ENCODE measurements around the gene TACO1.

The TACO1 gene

GRCh38 chr17:63647936-63648335, 47.2 kb downstream of the TACO1 start:
- peaks cover 36% of the 10 kb centered on the region for H3K4me1 ChIP-seq (ENCODE audit: low read depth, poor library complexity, severe bottlenecking)
- no peaks in the 10 kb centered on the region for H3K79me2 ChIP-seq (ENCODE audit: insufficient read depth, low read depth)
- H3K27ac ChIP-seq = no peak overlapping the region
- H2AFZ ChIP-seq (ENCODE audit: low read depth) = no peak overlapping the region
- no peak overlapping the region for H3K9ac ChIP-seq
- no peaks in the 10 kb centered on the region for H3K36me3 ChIP-seq (ENCODE audit: insufficient read depth)
- peak overlapping the region; percentile 70; the same call in 1 of the 2 replicates for H3K4me2 ChIP-seq
- TF ChIP-seq, protein P1, sequence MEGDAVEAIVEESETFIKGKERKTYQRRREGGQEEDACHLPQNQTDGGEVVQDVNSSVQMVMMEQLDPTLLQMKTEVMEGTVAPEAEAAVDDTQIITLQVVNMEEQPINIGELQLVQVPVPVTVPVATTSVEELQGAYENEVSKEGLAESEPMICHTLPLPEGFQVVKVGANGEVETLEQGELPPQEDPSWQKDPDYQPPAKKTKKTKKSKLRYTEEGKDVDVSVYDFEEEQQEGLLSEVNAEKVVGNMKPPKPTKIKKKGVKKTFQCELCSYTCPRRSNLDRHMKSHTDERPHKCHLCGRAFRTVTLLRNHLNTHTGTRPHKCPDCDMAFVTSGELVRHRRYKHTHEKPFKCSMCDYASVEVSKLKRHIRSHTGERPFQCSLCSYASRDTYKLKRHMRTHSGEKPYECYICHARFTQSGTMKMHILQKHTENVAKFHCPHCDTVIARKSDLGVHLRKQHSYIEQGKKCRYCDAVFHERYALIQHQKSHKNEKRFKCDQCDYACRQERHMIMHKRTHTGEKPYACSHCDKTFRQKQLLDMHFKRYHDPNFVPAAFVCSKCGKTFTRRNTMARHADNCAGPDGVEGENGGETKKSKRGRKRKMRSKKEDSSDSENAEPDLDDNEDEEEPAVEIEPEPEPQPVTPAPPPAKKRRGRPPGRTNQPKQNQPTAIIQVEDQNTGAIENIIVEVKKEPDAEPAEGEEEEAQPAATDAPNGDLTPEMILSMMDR (conservative IDR thresholded peaks at IDR 0.05; ENCODE audit: low read depth, low read length) = no peak
- H3K27me3 ChIP-seq (ENCODE audit: insufficient read depth, low read depth) = no peaks in the 10 kb centered on the region
- H4K20me1 ChIP-seq (ENCODE audit: insufficient read depth) = no peaks in the 10 kb centered on the region
- H3K4me3 ChIP-seq (IDR thresholded peaks at IDR 0.05; ENCODE audit: insufficient read depth, low read depth, low read length) = no peak overlapping the region

DNA sequence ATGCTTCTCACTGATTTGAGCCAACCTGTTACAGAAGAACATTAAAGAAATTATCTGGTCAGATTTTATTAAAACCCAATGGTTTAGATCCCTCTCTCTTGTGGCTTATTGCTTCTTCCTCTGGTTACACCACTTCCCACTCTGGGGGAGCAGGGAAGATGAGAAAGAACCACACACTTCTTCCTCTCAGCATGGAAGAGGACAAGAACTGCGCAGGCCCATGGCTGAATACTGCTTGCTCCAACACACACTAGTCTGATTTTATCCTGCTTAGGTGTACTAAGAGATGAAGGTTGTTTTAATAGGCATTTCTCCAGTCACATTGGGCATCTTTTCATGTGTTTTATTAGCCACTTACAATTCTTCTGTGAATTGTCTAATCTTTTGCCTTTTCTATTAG, 49.1 kb downstream of the TACO1 start:
- Histone ChIP-seq H3K36me3 (ENCODE audit: insufficient read depth) (no peaks in the 10 kb centered on the region), H3K27me3 (ENCODE audit: insufficient read depth, low read depth) (no peaks in the 10 kb centered on the region), H3K27ac (no peak overlapping the region), H2AFZ (ENCODE audit: low read depth) (no peak overlapping the region), H3K4me2 (no peak overlapping the region), H3K4me3 (IDR thresholded peaks at IDR 0.05; ENCODE audit: insufficient read depth, low read depth, low read length) (no peak overlapping the region), H4K20me1 (ENCODE audit: insufficient read depth) (no peaks in the 10 kb centered on the region), H3K4me1 (ENCODE audit: low read depth, poor library complexity, severe bottlenecking) (peaks cover 34% of the 10 kb centered on the region), H3K79me2 (ENCODE audit: insufficient read depth, low read depth) (no peaks in the 10 kb centered on the region), H3K9ac (no peak overlapping the region)
- TF ChIP-seq, protein P1 (conservative IDR thresholded peaks at IDR 0.05; ENCODE audit: low read depth, low read length) = no peak

- Histone ChIP-seq H3K4me2 (no peak overlapping the region), H3K79me2 (ENCODE audit: insufficient read depth, low read depth) (no peaks in the 10 kb centered on the region), H4K20me1 (ENCODE audit: insufficient read depth) (no peaks in the 10 kb centered on the region), H2AFZ (ENCODE audit: low read depth) (no peak overlapping the region), H3K27ac (no peak overlapping the region), H3K4me3 (IDR thresholded peaks at IDR 0.05; ENCODE audit: insufficient read depth, low read depth, low read length) (no peak overlapping the region), H3K36me3 (ENCODE audit: insufficient read depth) (no peaks in the 10 kb centered on the region), H3K9ac (no peak overlapping the region), H3K4me1 (ENCODE audit: low read depth, poor library complexity, severe bottlenecking) (peaks cover 16% of the 10 kb centered on the region), H3K27me3 (ENCODE audit: insufficient read depth, low read depth) (no peaks in the 10 kb centered on the region)
- TF ChIP-seq, protein P1 (conservative IDR thresholded peaks at IDR 0.05; ENCODE audit: low read depth, low read length) = no peak
These were observed 51.4 kb downstream of the TACO1 start for GRCh38 chr17:63652106-63652505.

DNA sequence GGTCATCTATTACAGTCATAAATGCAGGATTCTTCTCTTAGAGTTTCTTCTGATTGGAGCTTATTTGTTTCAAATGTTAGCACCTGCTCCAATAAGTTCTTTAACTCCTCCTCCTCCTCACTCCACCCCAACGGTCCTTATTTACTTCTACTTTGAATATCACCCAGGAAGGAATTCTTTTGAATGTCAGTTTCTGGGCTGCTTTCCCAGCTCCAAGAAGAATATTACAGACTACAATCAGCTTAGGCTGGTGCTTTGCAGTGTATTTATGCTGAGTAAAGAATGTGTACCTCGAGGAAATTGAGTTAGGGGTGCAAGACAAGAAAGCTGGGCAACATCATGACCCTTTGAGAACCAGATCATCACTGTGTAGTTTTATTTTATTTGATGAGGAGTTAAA, 52.4 kb downstream of the TACO1 start:
- Histone ChIP-seq H3K27ac (no peak overlapping the region), H3K9ac (no peak overlapping the region), H3K4me3 (IDR thresholded peaks at IDR 0.05; ENCODE audit: insufficient read depth, low read depth, low read length) (no peak overlapping the region), H3K4me1 (ENCODE audit: low read depth, poor library complexity, severe bottlenecking) (peaks cover 7% of the 10 kb centered on the region), H3K4me2 (no peak overlapping the region), H3K36me3 (ENCODE audit: insufficient read depth) (no peaks in the 10 kb centered on the region), H4K20me1 (ENCODE audit: insufficient read depth) (no peaks in the 10 kb centered on the region), H3K79me2 (ENCODE audit: insufficient read depth, low read depth) (no peaks in the 10 kb centered on the region), H2AFZ (ENCODE audit: low read depth) (no peak overlapping the region), H3K27me3 (ENCODE audit: insufficient read depth, low read depth) (no peaks in the 10 kb centered on the region)
- TF ChIP-seq, protein P1 (conservative IDR thresholded peaks at IDR 0.05; ENCODE audit: low read depth, low read length) = no peak

Data from KMS-11 (cell line).